Body of pancreas (tissue), 4 donors: ENCODE results near the gene MAML3. TPM values are rescaled to one million over a fixed set of nuclear protein-coding genes. Genes with fewer than 3 reads are reported as not detected.

Source experiments
- ATAC-seq: fragments of 150-250 bp; one replicate; pipeline ENCODE4 v1.9.1; 2016
- DNase-seq, 4 donors: peaks; one replicate each; pipeline ENCODE4 v3.0.0-alpha.2; 2019
- H3K27ac ChIP-seq, 4 donors: fragments of 200-600 bp; sonication (generic); 1 replicate in 3 of 4; 2 replicates in 1 of 4; pipeline versions ENCODE4 v1.5.1 to v1.6.1; 2016 to 2019; ENCODE audit warnings: mild to moderate bottlenecking in 1 of 4, mixed read lengths in 1 of 4, moderate library complexity in 1 of 4
- H3K27me3 ChIP-seq, 2 donors: fragments of 200-600 bp; sonication (generic); one replicate each; pipeline ENCODE4 v1.6.0; 2016; ENCODE audit warnings: mild to moderate bottlenecking in 1 of 2
- H3K36me3 ChIP-seq, 2 donors: fragments of 200-600 bp; sonication (generic); replicated peaks in 1 of 2; 2 replicates each; pipeline ENCODE4 v1.5.1; 2016; ENCODE audit warnings: low read depth in 2 of 2; ENCODE audit not compliant: insufficient read depth in 1 of 2
- H3K4me1 ChIP-seq: fragments of 200-600 bp; sonication (generic); one replicate; pipeline ENCODE4 v1.6.0; 2016
- H3K4me3 ChIP-seq, 2 donors: fragments of 200-600 bp; sonication (generic); 1 replicate in 1 of 2; 2 replicates in 1 of 2; pipeline ENCODE4 v1.5.1; 2016 to 2019
- H3K9me3 ChIP-seq, 3 donors: fragments of 200-600 bp; sonication (generic); 1 replicate in 2 of 3; 2 replicates in 1 of 3; pipeline ENCODE4 v1.5.1; 2016
- CTCF ChIP-seq, 7 experiments: fragments of 450-650 bp in 4 of 7; fragments of 200-600 bp in 3 of 7; sonication (generic) in 3 of 7; IDR thresholded peaks; one replicate each; pipeline ENCODE4 v1.5.1; 2016 to 2019; ENCODE audit warnings: antibody characterized with exemption in 7 of 7
- POLR2A ChIP-seq, 3 donors: fragments of 450-650 bp; IDR thresholded peaks; one replicate each; pipeline ENCODE4 v1.6.1; 2016; ENCODE audit warnings: antibody characterized with exemption in 3 of 3, mild to moderate bottlenecking in 2 of 3
- WGBS, 2 donors: methylation state at CpG; one replicate each; pipeline ENCODE4 v1.1.5; 2017; 5-methylcytosine and 5-hydroxymethylcytosine counted together
- intact Hi-C: fragments of 100-400 bp; cut with DNase I; formaldehyde crosslinking; loops from one replicate; pipeline ENCODE4 v1.15.1; 2023
- total RNA-seq, 2 donors: library from RNA; depleted of rRNA; stranded (reverse); fragments of >200 nt; gene quantifications; one replicate each; pipeline ENCODE4 v1.1.0, GENCODE V29; 2016

Gene MAML3
- total RNA-seq, 2 donors from 2014 or later: 11.2 to 11.4 TPM

DNA sequence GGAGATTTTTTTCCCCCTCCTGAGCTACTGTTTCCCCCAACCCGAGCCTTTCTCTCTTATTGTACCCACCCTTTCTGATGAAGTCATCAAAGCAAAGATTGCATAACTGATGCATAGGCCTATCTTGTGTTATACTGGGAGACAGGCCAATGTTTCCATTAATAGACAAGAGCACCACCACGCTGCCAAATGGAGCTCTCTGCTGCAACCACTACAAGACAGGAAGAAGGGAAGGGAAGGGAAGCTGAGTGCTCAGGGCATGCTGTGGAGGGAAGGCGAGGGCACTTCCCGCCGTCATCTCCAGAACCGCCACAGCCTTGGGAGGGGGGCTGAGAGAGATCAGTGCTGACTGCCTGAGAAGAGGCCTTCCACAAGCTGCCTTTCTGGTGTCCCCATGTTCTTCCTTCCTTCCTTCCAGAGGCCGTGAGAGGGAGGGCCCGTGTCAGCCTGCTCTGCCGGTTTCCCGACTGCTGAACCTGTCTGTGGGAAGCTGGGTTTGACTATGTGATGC is 413.4 kb downstream of the MAML3 start:
- Histone ChIP-seq H3K9me3 (no peaks in the 10 kb centered on the region), H3K27ac (peak overlapping the region; percentile 53 to 79 (median 59)), H3K36me3 (no peaks in the 10 kb centered on the region), H3K4me3 (no peak overlapping the region), H3K27me3 (no peaks in the 10 kb centered on the region), H3K4me1 (peaks cover 19% of the 10 kb centered on the region)
- ATAC-seq (peak; percentile 87), DNase-seq (peak; percentile 51 to 82 (median 70))
- TF ChIP-seq CTCF (IDR thresholded peaks at IDR 0.05): peak in 5 of 7 experiments; percentile 13 to 56 (median 53)
- TF ChIP-seq POLR2A (IDR thresholded peaks at IDR 0.05): peak in 2 of 3 donors; percentile 13 to 24
- intact Hi-C loops: no loop called here
- WGBS, 2 donors: 19 to 35% methylated on average over 10 of the region's 10 CpGs

DNA sequence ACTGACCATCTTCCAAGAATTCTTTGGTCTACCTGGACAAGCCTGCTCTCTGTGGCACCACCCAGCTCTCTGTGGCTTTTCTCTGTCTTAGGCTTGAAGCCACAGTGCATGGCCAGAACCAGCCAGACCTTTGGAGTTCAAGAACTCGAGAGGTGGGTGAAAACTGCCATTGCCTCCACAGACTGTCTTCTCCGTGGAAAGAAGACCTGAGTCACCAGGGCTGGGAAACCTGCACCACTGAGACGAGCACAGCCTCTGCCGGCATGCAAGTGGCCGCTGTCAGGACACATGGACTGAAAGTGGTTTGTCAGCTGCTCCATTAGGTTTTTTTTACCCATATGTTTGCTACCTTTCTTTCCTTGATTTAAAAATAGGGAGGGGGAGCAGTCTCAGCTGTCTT is 413.9 kb downstream of the MAML3 start:
- intact Hi-C loops: no loop called here
- no peaks in the 10 kb centered on the region for H3K9me3 ChIP-seq
- DNase-seq (peak; percentile 34 to 47 (median 36)), ATAC-seq (peak; percentile 26)
- peaks cover 23% of the 10 kb centered on the region for H3K4me1 ChIP-seq
- TF ChIP-seq CTCF (IDR thresholded peaks at IDR 0.05) (no peak), POLR2A (IDR thresholded peaks at IDR 0.05) (no peak)
- H3K4me3 ChIP-seq: no peak overlapping the region
- H3K36me3 ChIP-seq: no peaks in the 10 kb centered on the region
- WGBS, 2 donors: 32 to 37% methylated on average over 5 of the region's 5 CpGs
- H3K27ac ChIP-seq: peak overlapping the region; percentile 53 to 79 (median 59)
- H3K27me3 ChIP-seq: no peaks in the 10 kb centered on the region

GRCh38 chr4:139738846-139739613 is 415.0 kb downstream of the MAML3 start:
- no peak for TF ChIP-seq POLR2A (IDR thresholded peaks at IDR 0.05)
- no peak for TF ChIP-seq CTCF (IDR thresholded peaks at IDR 0.05)
- 71% methylated on average over 2 of the region's 2 CpGs for WGBS, 2 donors
- Histone ChIP-seq H3K4me1 (peaks cover 33% of the 10 kb centered on the region), H3K4me3 (no peak overlapping the region), H3K9me3 (no peaks in the 10 kb centered on the region), H3K36me3 (no peaks in the 10 kb centered on the region), H3K27ac (no peak overlapping the region), H3K27me3 (no peaks in the 10 kb centered on the region)
- no peak for DNase-seq
- no peak for ATAC-seq
- intact Hi-C loops: no loop called here

DNA sequence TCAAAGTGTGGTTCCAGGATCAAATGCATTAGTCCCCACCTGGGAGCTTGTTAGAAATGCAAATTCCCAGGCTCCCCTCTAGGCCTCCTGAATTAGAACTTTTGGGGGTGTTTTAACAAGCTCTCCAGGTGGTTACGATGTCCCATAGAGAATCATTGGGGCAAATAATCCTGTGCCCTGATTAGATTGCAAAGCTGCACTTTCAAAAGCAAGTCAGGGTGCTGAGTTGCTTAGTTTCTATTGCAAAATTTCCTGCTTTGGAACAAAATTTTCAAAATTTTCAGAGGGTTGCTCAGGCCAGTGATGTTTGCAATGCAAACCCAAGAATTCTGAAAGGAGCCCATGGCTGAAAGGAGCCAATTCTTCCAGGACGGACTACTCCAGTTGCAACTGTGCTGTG is 417.3 kb downstream of the MAML3 start:
- Histone ChIP-seq H3K4me3 (no peak overlapping the region), H3K27ac (no peak overlapping the region), H3K36me3 (no peaks in the 10 kb centered on the region), H3K27me3 (no peaks in the 10 kb centered on the region), H3K4me1 (peaks cover 53% of the 10 kb centered on the region), H3K9me3 (no peaks in the 10 kb centered on the region)
- no peak for DNase-seq
- intact Hi-C loops: no loop called here
- ATAC-seq: no peak
- no peak for TF ChIP-seq POLR2A (IDR thresholded peaks at IDR 0.05)
- no peak for TF ChIP-seq CTCF (IDR thresholded peaks at IDR 0.05)
- 77 to 79% methylated on average over 2 of the region's 2 CpGs for WGBS, 2 donors
